EH (cell line): ENCODE results near the gene CHD3.

Experiments
- DNase-seq: peaks from one replicate; pipeline ENCODE4 v3.0.0-alpha.2; 2015; ENCODE audit warnings: low read depth

CHD3 gene

DNA sequence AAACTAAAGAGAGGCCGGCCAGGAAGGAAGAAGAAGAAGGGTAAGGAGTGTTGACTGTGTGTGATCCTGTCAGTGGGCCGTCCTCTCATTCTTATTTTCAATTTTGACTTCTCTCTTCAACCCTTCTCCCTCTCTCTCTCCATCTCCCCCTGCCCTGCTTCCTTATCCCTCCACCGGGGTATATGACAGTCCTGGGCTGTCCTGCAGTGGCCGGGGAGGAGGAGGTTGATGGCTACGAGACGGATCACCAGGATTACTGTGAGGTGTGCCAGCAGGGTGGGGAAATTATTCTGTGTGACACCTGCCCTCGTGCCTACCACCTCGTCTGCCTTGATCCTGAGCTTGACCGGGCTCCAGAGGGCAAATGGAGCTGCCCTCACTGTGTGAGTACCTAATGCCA lies 5.6 kb downstream of the CHD3 start:
- no peak for DNase-seq

DNA sequence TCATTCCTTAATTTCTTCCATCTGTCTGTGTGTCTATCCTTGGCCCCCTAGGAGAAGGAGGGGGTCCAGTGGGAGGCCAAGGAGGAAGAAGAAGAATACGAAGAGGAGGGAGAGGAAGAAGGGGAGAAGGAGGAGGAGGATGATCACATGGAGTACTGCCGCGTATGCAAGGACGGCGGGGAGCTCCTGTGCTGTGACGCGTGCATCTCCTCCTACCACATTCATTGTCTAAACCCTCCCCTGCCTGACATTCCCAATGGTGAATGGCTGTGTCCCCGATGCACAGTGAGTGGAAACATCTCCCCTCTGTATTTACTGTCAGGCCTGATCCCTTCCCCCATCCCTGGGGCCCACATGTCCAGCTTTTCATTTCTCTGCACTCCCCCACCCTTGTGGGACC lies 6.3 kb downstream of the CHD3 start:
- DNase-seq: no peak

DNA sequence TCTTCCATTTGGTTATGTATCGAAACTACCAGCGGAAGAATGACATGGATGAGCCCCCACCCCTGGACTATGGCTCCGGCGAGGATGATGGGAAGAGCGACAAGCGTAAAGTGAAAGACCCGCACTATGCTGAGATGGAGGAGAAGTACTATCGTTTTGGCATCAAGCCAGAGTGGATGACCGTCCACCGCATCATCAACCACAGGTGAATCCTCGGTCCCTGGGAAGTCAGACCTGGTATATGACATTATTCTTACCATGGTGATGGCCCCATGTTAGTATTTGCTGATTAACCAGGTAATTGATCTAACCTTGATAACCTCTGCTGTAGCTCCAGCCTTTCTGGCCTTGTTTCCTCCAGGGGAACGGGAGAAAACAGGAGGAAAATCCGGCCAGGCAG lies 8.5 kb downstream of the CHD3 start:
- no peak for DNase-seq

DNA sequence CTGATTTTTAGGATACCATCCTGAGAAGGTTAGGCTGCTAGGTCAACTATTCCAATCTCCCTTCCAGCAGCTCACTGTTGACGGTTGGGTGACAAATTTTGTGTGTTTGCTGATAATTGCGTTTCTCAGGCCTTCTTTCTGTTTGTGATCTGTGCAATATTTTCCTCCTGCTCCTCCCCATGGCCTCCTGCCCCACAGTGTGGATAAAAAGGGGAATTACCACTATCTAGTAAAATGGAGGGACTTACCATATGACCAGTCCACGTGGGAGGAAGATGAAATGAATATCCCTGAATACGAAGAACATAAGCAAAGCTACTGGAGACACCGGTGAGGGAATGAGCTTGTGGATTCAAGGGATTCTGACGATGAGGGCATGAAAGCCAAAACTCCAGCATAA lies 9.2 kb downstream of the CHD3 start:
- DNase-seq: peak; percentile 70

DNA sequence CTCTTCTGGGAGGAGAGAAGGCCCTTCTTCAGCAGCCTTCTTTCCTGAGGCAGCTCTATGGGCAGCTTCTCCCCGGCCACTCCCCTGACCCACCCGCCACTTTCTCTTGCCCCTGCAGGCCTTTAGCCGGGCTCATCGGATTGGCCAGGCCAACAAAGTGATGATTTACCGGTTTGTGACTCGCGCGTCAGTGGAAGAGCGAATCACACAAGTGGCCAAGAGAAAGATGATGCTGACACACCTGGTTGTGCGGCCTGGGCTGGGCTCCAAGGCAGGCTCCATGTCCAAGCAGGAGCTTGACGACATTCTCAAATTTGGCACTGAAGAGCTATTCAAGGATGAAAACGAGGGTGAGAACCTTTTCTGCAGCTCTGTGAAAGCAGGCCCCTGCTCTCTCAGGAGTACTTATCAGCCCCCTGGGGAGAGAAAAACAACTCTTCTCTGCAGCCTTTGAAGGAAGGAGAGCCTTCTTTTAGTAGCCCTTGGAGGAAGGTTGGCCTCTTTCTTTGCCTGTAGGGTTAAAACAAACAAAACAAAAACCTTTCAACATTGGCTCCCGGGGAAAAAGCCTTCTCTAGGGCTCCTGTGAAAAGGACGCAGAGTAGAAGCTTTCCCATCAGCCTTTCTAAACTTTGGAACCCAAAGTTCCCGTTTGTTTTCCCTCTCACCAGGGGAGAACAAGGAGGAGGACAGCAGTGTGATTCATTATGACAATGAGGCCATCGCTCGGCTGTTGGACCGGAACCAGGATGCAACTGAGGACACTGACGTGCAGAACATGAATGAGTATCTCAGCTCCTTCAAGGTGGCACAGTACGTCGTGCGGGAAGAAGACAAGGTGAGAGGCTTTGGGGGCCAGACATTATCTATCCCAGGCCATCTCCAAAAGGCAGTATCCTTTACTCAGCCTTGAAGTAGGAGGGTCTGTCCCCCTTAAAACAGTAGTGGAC lies 14.8 kb downstream of the CHD3 start:
- no peak for DNase-seq

DNA sequence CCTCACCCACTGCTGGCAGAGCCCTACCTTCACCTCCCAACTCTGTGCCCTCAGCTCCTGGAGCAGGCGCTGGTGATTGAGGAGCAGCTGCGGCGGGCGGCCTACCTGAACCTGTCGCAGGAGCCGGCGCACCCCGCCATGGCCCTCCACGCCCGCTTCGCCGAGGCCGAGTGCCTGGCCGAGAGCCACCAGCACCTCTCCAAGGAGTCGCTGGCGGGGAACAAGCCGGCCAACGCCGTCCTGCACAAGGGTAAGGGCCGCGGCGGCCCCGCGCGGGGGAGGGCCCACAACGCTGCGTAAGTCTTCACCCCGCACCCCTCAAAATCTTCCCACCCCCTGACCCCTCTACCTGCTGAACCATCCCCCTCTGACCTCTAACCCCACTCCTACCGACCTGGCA lies 20.5 kb downstream of the CHD3 start:
- no peak for DNase-seq

DNA sequence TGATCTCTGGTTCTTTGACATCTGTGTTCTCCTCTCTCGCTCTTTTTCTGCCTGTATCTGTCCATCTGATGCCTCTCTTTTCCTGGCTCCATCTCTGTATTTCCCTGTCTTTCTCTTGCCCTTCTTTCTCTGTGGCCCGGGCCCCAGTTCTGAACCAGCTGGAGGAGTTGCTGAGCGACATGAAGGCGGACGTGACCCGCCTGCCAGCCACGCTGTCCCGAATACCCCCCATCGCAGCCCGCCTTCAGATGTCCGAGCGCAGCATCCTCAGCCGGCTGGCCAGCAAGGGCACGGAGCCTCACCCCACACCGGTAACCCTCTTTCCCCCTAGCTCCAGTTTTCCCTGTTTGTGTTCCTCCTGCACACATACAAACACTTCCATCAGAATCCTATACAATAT lies 21.7 kb downstream of the CHD3 start:
- no peak for DNase-seq

DNA sequence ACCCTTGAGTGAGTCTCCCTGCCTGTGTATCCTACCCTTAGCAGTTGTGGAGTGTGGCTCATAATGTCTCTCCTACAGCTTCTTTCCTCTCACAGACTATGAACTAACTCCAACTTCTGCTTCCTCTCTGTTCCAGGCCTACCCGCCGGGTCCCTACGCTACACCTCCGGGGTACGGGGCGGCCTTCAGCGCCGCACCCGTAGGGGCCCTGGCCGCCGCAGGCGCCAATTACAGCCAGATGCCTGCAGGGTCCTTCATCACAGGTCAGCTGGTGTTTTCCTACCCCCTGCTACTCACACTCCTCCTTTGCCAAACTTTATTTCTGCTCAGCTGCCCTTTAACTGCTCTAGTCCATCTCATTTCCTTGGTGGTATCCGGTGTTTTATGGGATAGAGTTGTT lies 22.1 kb downstream of the CHD3 start:
- DNase-seq: no peak

DNA sequence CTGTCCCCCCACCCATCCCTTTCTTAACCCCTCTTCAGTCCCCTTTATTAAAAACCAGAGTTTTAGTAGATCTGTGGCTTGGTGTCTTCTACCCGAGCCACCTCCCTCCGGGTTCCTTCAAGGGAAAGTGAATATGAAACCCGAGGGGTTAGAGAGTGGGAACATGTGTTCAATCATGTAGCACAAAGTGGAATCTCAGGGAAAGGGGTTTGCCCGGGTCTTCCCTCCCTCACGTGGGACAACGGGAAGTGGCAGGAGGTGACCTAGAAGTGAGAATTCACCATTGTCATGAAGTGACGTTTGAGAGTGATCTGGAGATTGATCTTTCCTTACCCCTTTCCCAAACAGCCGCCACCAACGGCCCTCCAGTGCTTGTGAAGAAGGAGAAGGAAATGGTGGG lies 22.5 kb downstream of the CHD3 start:
- no peak for DNase-seq

DNA sequence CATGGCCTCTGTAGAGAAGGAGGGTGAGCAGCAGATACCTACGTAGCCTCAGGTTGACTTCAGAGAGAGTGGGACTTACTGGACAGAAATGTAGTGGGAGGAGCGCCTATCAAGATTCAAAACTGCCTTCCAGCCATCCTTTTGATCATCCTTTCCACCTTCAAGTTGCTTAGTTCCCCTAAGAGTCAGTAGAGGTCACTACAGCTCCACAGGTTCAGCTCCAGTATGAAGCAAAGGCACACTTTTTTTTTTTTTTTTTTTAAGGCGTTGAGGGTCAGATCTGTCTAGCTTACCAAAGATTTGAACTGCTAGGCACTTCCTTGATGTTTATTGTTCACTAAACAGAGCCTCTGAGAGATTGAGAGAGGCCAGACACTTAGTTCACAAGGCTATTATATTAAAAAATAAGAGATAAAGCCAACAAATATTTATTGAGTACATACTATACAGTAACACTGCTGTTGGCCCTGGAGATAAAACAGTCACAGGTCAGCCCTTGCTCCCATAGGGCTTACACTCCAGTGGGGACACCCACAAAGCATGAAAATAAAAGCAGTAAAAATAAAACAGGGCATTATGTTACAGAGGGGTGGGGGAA lies 24.4 kb downstream of the CHD3 start:
- DNase-seq: peak; percentile 82

DNA sequence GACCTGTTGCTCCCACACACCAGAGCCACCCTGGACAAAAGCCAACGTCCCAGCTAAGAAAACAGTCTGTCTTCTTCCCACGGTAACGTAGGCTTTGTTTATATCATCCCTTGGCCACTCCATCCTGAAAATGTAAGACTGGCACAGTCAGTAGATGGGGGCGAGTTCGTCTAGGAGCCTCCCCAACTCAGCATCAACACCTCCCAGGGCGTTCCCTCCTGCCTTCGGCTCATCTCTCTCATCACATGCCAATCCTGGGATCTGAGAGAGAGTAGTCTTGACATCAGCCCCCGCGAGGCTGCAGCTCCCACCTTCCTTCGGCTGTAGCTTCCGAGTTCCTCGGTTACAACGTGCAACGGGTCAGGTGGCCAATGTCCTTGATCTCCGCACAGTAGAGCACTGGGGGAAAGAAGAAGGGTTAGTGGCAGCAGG lies 26.6 kb downstream of the CHD3 start:
- peak; percentile 62 for DNase-seq

DNA sequence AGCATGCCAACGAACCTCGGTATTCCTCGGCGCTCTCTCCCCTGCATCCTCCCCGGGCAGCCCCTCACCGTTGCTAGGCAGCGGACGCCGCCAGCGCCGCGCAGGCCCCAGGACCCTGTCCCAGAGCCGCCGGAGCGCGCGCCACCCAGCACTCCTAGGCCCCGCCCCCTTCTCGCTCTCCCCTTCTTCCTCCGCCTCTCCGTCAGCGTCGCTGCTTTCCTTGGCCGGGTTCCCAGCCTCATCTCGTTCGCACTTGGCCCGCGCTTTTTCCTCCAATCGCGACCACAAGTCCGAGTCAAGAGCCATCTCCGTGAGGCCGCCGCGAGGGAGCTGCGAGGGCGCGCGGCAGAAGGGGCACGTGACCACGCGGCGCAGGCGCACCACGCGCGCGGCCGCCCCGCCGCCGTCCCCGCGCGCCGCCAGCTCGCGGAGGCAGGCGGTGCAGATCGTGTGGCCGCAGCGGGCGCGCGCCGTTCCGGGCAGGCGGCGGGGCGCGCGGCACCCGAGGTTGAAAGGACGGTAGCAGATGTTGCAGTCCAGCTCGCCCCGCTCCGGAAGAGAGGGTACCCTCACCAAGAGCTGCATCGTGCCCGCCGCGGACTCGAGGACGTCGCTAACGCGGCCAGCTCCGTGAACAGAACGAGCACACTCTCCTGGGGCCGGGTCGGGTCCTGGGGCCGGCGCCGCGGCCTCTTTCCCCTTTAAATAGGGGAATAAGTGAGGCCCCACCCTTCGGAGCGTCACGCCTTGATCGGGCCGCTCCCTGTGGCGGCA lies 27.2 kb downstream of the CHD3 start, which contains the start of gene RNF227:
Gene RNF227, minus strand, starts transcription at position 679 of the 774 bp plus-strand sequence. Its CDS starts 94 bp downstream, at position 585.
- peak; percentile 98 for DNase-seq

DNA sequence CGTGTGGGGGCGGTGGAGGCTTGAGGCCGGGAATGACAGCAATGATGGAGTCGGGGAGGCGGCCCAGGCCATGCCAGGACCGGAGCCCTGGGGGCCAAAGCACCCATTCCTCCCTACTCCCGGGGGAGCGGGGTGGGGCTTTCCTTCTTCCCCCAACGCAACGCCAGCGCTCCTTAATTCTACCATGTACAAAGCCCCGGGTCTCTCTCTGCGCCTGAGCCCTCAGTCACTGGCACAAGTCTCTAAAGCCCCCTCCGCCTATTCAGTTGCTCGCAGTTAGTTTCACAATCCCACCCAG lies 27.7 kb downstream of the CHD3 start:
- DNase-seq: no peak

DNA sequence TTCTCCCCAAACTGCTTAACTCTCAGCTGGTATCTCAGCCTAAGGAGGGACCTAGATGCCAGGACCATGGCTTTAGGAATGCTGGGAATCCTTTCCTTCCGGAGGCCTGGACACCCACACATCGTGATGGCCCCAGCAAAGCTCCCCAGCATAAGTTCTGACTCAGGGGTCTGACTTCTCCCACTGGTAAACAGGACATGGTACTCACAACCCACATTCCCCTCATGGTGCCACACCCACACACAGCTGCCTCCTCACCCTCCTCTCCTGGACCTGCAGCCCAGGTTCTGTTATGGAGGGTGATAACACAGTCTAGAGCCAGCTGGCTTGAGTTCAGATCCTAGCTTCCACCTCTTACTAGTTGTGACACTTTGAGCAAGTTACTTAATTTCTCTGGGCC lies 28.2 kb downstream of the CHD3 start:
- DNase-seq: peak; percentile 84

DNA sequence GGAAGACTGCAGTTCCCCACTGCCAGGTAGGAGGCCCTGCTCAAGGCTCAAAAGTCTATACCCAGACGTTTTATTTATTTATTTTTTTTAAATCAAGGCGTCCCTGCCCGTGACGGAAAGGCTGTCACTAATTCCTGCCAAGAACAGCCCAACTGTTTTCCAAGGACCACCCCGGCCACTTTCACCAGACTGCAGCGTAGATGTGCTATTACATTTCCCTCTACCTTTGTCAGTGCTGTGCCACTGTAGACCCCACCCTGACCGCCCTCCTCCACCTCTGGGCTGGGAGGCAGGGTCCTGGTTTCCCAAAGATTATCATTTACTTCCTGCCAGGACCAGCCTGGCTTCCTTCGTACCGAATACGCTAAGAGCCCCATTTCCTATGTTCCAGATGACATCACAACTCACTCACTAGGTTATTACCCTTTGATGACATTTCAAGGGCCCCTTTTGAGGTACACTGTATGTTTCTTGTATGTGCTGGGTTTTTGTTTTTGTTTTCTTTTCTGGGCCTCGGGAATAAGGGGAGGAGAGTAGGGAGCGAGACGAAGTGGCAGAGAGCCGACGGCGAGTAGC lies 33.8 kb downstream of the CHD3 start:
- no peak for DNase-seq

DNA sequence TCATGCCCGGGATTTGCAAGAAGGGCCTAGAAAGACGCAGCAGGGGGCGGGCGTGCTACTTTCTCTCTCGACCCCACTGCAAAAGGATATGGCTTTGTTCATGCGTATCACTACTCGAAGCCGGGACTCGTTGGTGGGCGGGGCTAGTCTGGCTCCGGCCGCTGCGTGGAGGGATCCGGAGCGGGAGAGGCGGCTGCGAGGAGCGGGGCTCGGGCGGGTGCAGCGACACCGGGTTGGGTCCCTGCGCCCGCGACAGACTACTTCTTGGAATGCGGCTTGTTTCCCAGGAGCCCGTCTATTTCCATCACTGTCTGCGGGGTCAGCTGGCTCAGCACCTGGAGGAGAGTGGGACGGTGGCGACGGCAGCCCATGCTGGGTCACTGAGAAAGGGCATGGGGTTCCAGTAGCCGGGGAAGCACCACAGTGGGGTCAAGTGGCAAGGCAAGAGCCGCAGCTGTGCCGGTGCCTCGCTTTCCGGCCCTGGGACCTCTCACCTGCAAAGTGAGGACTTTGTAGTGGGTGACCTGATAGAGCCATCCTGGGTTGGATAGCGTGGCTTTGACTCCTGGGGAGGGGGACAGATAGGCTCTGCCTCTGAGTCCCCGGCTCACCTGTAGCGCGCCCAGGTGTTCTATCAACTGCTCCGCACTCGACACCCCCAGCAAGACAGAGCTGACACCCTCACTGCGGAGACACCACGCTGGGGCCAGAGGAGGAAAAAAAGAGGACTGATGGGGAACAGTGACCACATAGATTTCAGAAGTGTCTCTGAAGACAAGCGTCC lies 34.4 kb downstream of the CHD3 start:
- DNase-seq: peak; percentile 69

DNA sequence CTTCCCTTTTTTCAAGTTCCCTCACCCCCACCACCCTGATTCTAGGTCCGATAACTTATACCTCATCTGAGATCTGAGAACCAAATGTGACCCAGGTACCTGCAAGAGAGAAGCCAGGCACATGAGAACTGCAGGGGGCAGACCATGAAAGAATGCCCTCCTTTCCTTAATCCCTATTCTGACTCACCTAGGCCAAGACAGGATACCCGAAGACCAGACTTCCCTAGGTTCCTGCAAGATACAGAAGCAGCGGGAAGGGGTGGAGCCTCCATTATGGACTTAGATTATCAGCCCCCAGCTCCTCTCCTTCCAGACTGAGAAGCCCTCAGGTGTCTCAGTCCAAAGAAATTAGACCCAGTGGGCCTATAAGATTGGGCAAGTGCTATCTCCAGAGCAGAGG lies 39.0 kb downstream of the CHD3 start:
- no peak for DNase-seq

DNA sequence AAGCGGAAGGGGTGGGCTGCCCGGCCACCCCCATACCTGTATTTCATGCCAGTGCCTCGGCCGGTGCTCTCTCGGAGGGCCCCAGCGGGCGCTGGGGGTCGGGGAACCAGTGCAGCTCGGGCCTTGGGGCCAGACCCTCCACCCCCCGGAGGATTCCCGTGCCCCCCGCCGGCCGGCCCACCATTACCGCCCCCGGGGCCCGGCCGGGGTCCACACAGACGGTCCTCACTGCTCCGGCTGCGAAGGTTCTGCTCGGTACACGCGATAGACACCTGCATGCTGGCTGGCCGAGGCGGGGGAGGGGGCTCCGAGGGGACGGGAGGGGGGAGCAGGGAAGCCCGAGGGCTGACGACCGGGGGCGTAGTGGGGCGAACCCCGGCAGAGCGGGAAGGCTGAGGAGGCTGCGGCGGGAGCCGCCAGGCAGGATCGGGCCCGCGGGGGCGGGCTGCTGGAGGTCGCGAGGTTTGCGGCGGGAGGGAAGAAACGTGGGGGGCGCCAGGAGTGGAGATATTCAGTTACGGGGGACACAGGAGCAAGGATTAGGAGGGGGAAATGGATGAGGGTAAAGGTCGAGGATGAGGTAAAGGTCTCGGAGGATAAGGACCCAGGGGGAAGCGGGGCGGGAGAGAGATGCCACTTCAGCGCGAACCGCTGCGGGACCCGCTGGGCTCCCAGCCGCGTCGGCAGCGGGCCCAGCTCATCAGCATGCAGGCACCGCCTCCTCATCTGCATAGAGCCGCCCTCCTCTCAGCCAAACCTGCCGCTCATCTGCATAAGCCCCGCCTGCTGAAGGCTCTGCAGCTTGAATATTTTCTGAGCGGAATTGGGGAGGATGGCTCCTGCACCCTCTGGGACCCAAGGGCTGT lies 40.8 kb downstream of the CHD3 start, which contains the start of gene KCNAB3:
Gene KCNAB3, minus strand, starts transcription at position 699 of the 866 bp plus-strand sequence. Its CDS starts 421 bp downstream, at position 278.
- peak; percentile 84 for DNase-seq

DNA sequence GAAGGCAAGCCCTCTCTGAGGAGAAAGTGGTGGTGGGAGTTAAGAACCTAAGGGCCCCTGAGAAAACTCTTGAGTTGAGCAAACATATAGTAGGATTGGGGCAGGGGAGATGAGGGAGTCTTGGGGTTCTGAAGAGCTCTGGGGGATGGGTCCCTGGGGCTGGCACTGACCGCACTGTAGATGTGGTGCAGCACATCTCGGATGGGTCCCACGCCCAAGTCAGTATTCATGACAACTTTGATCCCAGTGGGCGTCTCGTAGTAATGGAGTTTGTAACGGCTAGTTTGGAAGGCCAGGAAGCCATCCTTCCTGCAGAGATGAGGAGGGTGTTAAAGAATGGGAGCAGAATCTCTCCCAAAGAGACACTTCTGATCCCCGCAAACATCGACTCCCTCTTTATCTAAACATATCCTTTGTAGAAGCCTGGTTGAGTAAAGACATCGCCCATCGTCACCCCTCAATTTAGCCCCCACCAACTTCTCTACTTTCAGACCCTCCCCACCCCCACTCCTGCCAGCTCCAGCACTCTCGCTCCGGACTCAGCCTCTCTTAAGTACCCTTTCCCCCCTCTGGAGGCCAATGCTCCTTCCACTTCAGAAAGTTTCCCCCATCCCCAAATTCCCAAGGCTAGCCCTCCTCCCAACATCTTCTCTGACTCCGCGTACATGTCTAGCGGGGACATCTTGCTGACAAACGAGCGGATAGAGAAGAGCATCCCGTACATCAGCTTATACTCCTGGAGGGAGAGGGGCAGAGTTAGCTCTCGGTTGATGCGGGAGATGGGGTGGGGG lies 42.4 kb downstream of the CHD3 start:
- no peak for DNase-seq
